ENCODE data around the gene TOB1. TPM values are rescaled to one million over a fixed set of nuclear protein-coding genes. Genes with fewer than 3 reads are reported as not detected.
"Not testable (repeated sequence)": the region's sequence is repeated elsewhere in the genome, so short reads cannot be mapped to it uniquely, and the experiment has no call there.

Gene TOB1
- total RNA-seq, 1 donor from 2014 or later = 77.3 TPM

- DNase-seq = no peak
Measured at GRCh38 chr17:50868602-50869001, 2.4 kb upstream of the TOB1 start.

GRCh38 chr17:50868140-50868438 lies 1.9 kb upstream of the TOB1 start:
- no peak for DNase-seq

GRCh38 chr17:50867363-50868139 lies 1.4 kb upstream of the TOB1 start:
- peak; percentile 99 for DNase-seq

GRCh38 chr17:50866950-50867362 lies 802 bp upstream of the TOB1 start:
- no peak for DNase-seq

GRCh38 chr17:50865868-50866260 lies 290 bp downstream of the TOB1 start:
- no peak for DNase-seq

GRCh38 chr17:50865060-50865867 lies 890 bp downstream of the TOB1 start:
- DNase-seq = peak; percentile 74

- no peak for DNase-seq
Measured at GRCh38 chr17:50864747-50865059, 1.5 kb downstream of the TOB1 start.

- DNase-seq = no peak
Measured at GRCh38 chr17:50863931-50864330, 2.2 kb downstream of the TOB1 start.

- peak; percentile 53 for DNase-seq
Measured at GRCh38 chr17:50863221-50863843, 2.8 kb downstream of the TOB1 start.

GRCh38 chr17:50861822-50862528 lies 4.2 kb downstream of the TOB1 start:
- no peak for DNase-seq

GRCh38 chr17:50861334-50861676 lies 4.8 kb downstream of the TOB1 start:
- no peak for DNase-seq

- DNase-seq = not testable (repeated sequence)
Measured at GRCh38 chr17:50859727-50860126, 6.4 kb downstream of the TOB1 start.

GRCh38 chr17:50858486-50859225 lies 7.5 kb downstream of the TOB1 start:
- no peak for DNase-seq

- DNase-seq = no peak
Measured at GRCh38 chr17:50856431-50856830, 9.7 kb downstream of the TOB1 start.

- DNase-seq = peak; percentile 41
Measured at GRCh38 chr17:50855708-50856330, 10.3 kb downstream of the TOB1 start.

GRCh38 chr17:50853781-50854180 lies 12.4 kb downstream of the TOB1 start:
- DNase-seq = no peak

GRCh38 chr17:50853015-50853615 lies 13.0 kb downstream of the TOB1 start:
- DNase-seq = no peak

- DNase-seq = peak; percentile 53
Measured at GRCh38 chr17:50850640-50851039, 15.5 kb downstream of the TOB1 start.

- DNase-seq = no peak
Measured at GRCh38 chr17:50848711-50849110, 17.4 kb downstream of the TOB1 start.

- no peak for DNase-seq
Measured at GRCh38 chr17:50848039-50848438, 18.1 kb downstream of the TOB1 start.

- DNase-seq = no peak
Measured at GRCh38 chr17:50847566-50847965, 18.6 kb downstream of the TOB1 start.

Data from tongue (tissue), 2 donors.